CD4-positive, alpha-beta T cell (primary cell): Measurements from ENCODE around the gene FAM107B. TPM values are rescaled to one million over a fixed set of nuclear protein-coding genes. Genes with fewer than 3 reads are reported as not detected.

Experiments used
- ATAC-seq: fragments of 200-7000 bp; cut with Tn5 transposase; one replicate; pipeline ENCODE4 v1.10.0; 2022; ENCODE audit warnings: mild to moderate bottlenecking; ENCODE audit not compliant: poor library complexity
- CTCF ChIA-PET: fragments of 350-600 bp; sonication (Branson Sonifier 250); formaldehyde crosslinking; loops from one replicate; lab custom pipeline; 2021; ENCODE audit warnings: antibody characterized with exemption, inconsistent platforms; lab: Charles Lee
- POLR2A ChIA-PET: fragments of 350-600 bp; sonication (Branson Sonifier 250); formaldehyde crosslinking; loops from one replicate; lab custom pipeline; 2021; ENCODE audit warnings: antibody characterized with exemption, inconsistent platforms; lab: Charles Lee
- DNase-seq, 14 experiments: peaks; one replicate each; pipeline ENCODE4 v3.0.0-alpha.2; 2013 to 2020; ENCODE audit warnings: mixed read lengths in 2 of 14
- H3K27ac ChIP-seq, 2 donors: one replicate each; pipeline versions ENCODE4 v1.5.1 to v1.7.0; 2013; ENCODE audit warnings: low read length in 2 of 2, low read depth in 1 of 2, mild to moderate bottlenecking in 1 of 2
- H3K27me3 ChIP-seq, 2 experiments: 1 replicate in 1 of 2; 2 replicates in 1 of 2; pipeline versions ENCODE4 v1.6.1 to v1.7.0; 2013; ENCODE audit warnings: low read length in 2 of 2, control low read depth in 1 of 2, mild to moderate bottlenecking in 1 of 2, moderate library complexity in 1 of 2; ENCODE audit not compliant: insufficient read depth in 2 of 2, control insufficient read depth in 1 of 2
- H3K36me3 ChIP-seq: one replicate; pipeline ENCODE4 v1.6.1; 2013; ENCODE audit warnings: low read length, control low read depth; ENCODE audit not compliant: insufficient read depth
- H3K4me1 ChIP-seq: one replicate; pipeline ENCODE4 v1.6.1; 2013; ENCODE audit warnings: low read length, control low read depth; ENCODE audit not compliant: insufficient read depth
- H3K4me3 ChIP-seq: one replicate; pipeline ENCODE4 v1.5.1; 2013; ENCODE audit warnings: mild to moderate bottlenecking, low read length, moderate library complexity
- H3K9me3 ChIP-seq, 2 experiments: 1 replicate in 1 of 2; 2 replicates in 1 of 2; pipeline versions ENCODE4 v1.6.1 to v1.7.0; 2013; ENCODE audit warnings: low read length in 2 of 2, mild to moderate bottlenecking in 2 of 2, control low read depth in 1 of 2, moderate library complexity in 1 of 2; ENCODE audit not compliant: control insufficient read depth in 1 of 2, insufficient read depth in 1 of 2
- H3K27ac Mint-ChIP-seq: one replicate; pipeline ENCODE4 v1.8.0; 2020; ENCODE audit warnings: mixed read lengths
- H3K27me3 Mint-ChIP-seq: one replicate; pipeline ENCODE4 v1.8.0; 2021; ENCODE audit warnings: mixed read lengths
- H3K36me3 Mint-ChIP-seq: one replicate; pipeline ENCODE4 v1.8.0; 2021; ENCODE audit warnings: low read depth, mixed read lengths
- H3K4me1 Mint-ChIP-seq: one replicate; pipeline ENCODE4 v1.8.0; 2021; ENCODE audit warnings: low read depth, mixed read lengths
- H3K4me3 Mint-ChIP-seq: one replicate; pipeline ENCODE4 v1.8.0; 2020; ENCODE audit warnings: mild to moderate bottlenecking, mixed read lengths
- H3K9me3 Mint-ChIP-seq: one replicate; pipeline ENCODE4 v1.8.0; 2020; ENCODE audit warnings: mixed read lengths
- intact Hi-C, 2 experiments: fragments of 100-400 bp; cut with DNase I in 1 of 2; cut with micrococcal nuclease in 1 of 2; formaldehyde crosslinking; loops; one replicate each; pipeline versions ENCODE4 v1.15.1 to v1.9.0; 2023 to 2025; cut with DNase I, micrococcal nuclease
- total RNA-seq, 174 experiments: library from RNA in 2 of 174; stranded (reverse) in 2 of 174; gene quantifications; one replicate each; pipeline ENCODE4 v1.2.3 and lab custom pipeline; 2021 to 2026
- TF ChIP-seq, protein P1 (sequence below): fragments of 200-600 bp; IDR thresholded peaks from one replicate; pipeline ENCODE4 v1.8.0; 2022; ENCODE audit warnings: antibody characterized with exemption, mild to moderate bottlenecking

FAM107B gene
- total RNA-seq, 2 experiments from 2014 or later, result 261 to 262 TPM

GRCh38 chr10:14572811-14573210 lies 201.9 kb downstream of the FAM107B start:
- no peak overlapping the region for H3K4me3 Mint-ChIP-seq

DNA sequence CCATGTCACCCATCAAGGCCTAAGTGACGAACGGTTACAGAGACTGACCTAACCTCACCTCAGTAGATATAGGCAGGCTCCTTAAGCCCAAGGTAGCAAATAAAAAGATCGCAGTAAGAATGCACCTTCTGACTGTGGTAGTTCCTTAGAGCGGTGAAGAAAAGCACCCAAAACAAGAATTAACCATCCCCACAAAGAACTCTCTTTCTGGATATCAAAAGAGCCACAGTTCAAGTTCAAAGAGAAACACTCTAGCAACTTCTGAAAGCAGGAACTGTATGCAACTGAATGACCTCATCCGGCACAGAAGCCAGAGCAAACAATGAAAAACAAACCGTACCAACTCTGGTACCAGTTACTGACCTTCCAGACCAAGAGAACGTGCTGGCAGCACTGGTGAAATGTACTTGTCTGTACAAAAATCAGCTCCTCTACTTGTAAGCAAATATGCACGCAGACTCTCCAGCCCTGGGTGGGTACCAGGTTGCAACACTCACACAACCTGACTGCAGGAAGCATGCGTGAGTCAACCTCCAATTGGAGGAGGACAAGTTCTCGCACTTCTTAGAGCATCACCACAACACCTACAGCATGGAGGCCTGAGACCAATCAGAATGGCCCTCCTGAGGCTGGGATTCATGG lies 202.7 kb downstream of the FAM107B start:
- POLR2A ChIA-PET, result interaction anchor here (0.6 to 6.2 kb wide), 10 partner anchors 9 to 266 kb away, joined by 3 to 101 read pairs (median 29); partner anchors contain the start of genes CDNF, HSPA14 and MSANTD7
- Histone ChIP-seq H3K36me3 (peaks cover 35% of the 10 kb centered on the region), H3K4me1 (peaks cover 71% of the 10 kb centered on the region), H3K9me3 (no peaks in the 10 kb centered on the region), H3K4me3 (peak overlapping the region; percentile 65), H3K27me3 (no peaks in the 10 kb centered on the region), H3K27ac (peak overlapping the region; percentile 85 to 93)
- H3K4me3 Mint-ChIP-seq, result peak overlapping the region; percentile 92
- no peaks in the 10 kb centered on the region for H3K27me3 Mint-ChIP-seq
- peaks cover 96% of the 10 kb centered on the region for H3K4me1 Mint-ChIP-seq
- DNase-seq (peak; percentile 46 to 90 (median 64)), ATAC-seq (peak; percentile 66)
- peaks cover 1% of the 10 kb centered on the region for H3K9me3 Mint-ChIP-seq
- intact Hi-C loops, result loop anchor here (1.0 to 5.0 kb wide), 7 partner anchors 8 to 250 kb away; no protein-coding TSS in a partner anchor
- peak overlapping the region; percentile 98 for H3K27ac Mint-ChIP-seq
- TF ChIP-seq, protein P1, sequence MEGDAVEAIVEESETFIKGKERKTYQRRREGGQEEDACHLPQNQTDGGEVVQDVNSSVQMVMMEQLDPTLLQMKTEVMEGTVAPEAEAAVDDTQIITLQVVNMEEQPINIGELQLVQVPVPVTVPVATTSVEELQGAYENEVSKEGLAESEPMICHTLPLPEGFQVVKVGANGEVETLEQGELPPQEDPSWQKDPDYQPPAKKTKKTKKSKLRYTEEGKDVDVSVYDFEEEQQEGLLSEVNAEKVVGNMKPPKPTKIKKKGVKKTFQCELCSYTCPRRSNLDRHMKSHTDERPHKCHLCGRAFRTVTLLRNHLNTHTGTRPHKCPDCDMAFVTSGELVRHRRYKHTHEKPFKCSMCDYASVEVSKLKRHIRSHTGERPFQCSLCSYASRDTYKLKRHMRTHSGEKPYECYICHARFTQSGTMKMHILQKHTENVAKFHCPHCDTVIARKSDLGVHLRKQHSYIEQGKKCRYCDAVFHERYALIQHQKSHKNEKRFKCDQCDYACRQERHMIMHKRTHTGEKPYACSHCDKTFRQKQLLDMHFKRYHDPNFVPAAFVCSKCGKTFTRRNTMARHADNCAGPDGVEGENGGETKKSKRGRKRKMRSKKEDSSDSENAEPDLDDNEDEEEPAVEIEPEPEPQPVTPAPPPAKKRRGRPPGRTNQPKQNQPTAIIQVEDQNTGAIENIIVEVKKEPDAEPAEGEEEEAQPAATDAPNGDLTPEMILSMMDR, result no peak
- peaks cover 76% of the 10 kb centered on the region for H3K36me3 Mint-ChIP-seq
- CTCF ChIA-PET, result interaction anchor here (0.6 to 2.8 kb wide), 6 partner anchors 10 to 90 kb away, joined by 3 to 10 read pairs (median 3); no protein-coding TSS in a partner anchor

More at GRCh38 chr10:14572811-14573210, 201.9 kb downstream of the FAM107B start:
- TF ChIP-seq, protein P1, result no peak
- Histone ChIP-seq H3K4me3 (no peak overlapping the region), H3K9me3 (no peaks in the 10 kb centered on the region), H3K27ac (peak overlapping the region; percentile 31 to 60), H3K36me3 (peaks cover 29% of the 10 kb centered on the region), H3K4me1 (peaks cover 63% of the 10 kb centered on the region), H3K27me3 (no peaks in the 10 kb centered on the region)
- Mint-ChIP-seq H3K27me3 (no peaks in the 10 kb centered on the region), H3K9me3 (peaks cover 1% of the 10 kb centered on the region), H3K4me1 (peaks cover 92% of the 10 kb centered on the region), H3K36me3 (peaks cover 69% of the 10 kb centered on the region), H3K27ac (peak overlapping the region; percentile 98)
- intact Hi-C loops, result loop anchor here (1.0 to 5.0 kb wide), 6 partner anchors 9 to 249 kb away; no protein-coding TSS in a partner anchor
- CTCF ChIA-PET, result interaction anchor here (0.7 to 2.8 kb wide), 3 partner anchors 9 to 13 kb away, joined by 3 to 10 read pairs (median 3); no protein-coding TSS in a partner anchor
- DNase-seq (no peak), ATAC-seq (no peak)
- POLR2A ChIA-PET, result interaction anchor here (1.4 to 6.2 kb wide), 6 partner anchors 8 to 265 kb away, joined by 5 to 101 read pairs (median 40); partner anchors contain the start of genes CDNF, HSPA14 and MSANTD7

DNA sequence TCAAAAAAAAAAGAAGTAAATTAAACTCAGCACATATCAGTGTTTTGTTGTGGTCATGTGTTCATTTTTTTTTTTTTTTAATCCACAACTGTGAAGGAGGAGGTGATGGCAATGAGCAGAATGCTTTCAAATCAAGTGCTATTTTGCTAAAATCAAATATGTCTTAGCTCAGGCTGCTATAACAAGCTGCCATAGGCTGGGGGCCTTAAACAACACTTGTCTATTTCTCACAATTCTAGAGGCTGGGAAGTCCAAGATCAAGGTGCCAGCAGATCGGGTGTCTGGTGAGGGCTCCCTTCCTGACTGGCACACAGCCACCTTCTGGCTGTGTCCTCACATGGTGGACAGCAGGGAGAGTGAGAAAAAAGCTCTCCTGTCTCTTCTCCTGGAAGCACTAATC lies 203.9 kb downstream of the FAM107B start:
- H3K27ac ChIP-seq, result peak overlapping the region; percentile 85 to 93
- Mint-ChIP-seq H3K4me1 (peaks cover 98% of the 10 kb centered on the region), H3K36me3 (peaks cover 85% of the 10 kb centered on the region), H3K27me3 (no peaks in the 10 kb centered on the region), H3K9me3 (peaks cover 1% of the 10 kb centered on the region), H3K4me3 (peak overlapping the region; percentile 92), H3K27ac (peak overlapping the region; percentile 98)
- TF ChIP-seq, protein P1, result no peak
- intact Hi-C loops, result loop anchor here (2.0 to 5.0 kb wide), 3 partner anchors 16 to 252 kb away; no protein-coding TSS in a partner anchor
- ChIA-PET POLR2A (interaction anchor here (0.7 to 6.2 kb wide), 11 partner anchors 10 to 267 kb away, joined by 3 to 101 read pairs (median 26); partner anchors contain the start of genes CDNF, HSPA14 and MSANTD7), CTCF (interaction anchor here (0.6 to 2.8 kb wide), 7 partner anchors 11 to 88 kb away, joined by 3 to 10 read pairs (median 4); no protein-coding TSS in a partner anchor)
- H3K9me3 ChIP-seq, result peaks cover 6 to 9% of the 10 kb centered on the region in 2 experiments
- DNase-seq (peak in 1 of 14 experiments; percentile 72), ATAC-seq (peak; percentile 6)
- no peaks in the 10 kb centered on the region for H3K27me3 ChIP-seq
- H3K4me3 ChIP-seq, result peak overlapping the region; percentile 65
- H3K36me3 ChIP-seq, result peaks cover 41% of the 10 kb centered on the region
- peaks cover 80% of the 10 kb centered on the region for H3K4me1 ChIP-seq
